SK-N-MC (cell line): ENCODE results near the gene CFAP206.

Source experiments
- EZH2 ChIP-seq: fragments of 200-600 bp; sonication (generic); IDR thresholded peaks from one replicate; pipeline ENCODE4 v1.6.1; 2017; ENCODE audit warnings: antibody characterized with exemption
- FOXP2 ChIP-seq: optimal IDR thresholded peaks from 2 replicates; pipeline ENCODE3; 2011; ENCODE audit warnings: mild to moderate bottlenecking, moderate library complexity; ENCODE audit not compliant: insufficient read depth; ENCODE audit errors: extremely low read length, control extremely low read depth
- POLR2AphosphoS5 ChIP-seq: IDR thresholded peaks from 2 replicates; pipeline ENCODE4 v1.6.1; 2012; ENCODE audit warnings: mild to moderate bottlenecking, low read depth, low read length, borderline replicate concordance

DNA sequence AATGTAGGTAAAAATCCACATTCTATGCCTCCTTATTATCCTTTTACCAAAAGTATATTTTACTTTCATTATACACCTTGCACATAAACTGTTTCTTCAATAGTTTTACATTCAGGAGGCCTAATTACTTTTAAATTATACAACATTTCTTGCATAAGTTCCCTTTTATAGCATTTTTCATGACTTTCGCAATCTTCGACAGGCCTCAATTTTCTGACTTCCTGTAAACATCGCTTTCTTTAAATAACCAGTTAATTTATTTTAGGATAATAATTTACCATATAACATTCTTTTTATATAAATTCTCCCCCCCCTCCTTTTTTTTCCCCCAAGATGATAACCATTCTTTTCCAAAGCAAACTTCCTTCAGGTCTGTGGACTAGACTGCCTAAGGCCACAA lies 74.2 kb downstream of the CFAP206 start:
- no peak for TF ChIP-seq EZH2
- TF ChIP-seq POLR2AphosphoS5 = no peak
- no peak for TF ChIP-seq FOXP2
